ENCODE data around the gene CAT.

DNA sequence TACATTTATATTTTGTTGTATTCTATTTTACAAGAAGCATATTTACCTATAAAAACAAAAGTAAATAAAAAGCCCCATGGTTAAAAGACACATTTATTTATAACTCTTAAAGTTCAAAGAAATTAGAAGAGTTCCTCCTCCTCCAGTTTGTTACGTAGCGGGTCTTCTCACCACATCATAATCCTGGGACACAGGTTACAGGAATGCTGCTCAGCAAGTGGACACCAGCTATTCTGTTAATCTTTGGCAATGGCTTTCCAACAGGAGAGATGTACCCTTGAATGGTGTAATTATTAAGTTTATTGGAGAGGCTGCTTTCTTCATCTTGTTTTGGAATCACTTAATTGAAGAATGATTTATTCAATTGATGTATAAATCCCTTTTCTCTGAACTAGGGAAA is 19.6 kb upstream of the CAT start:
- no peak for TF ChIP-seq EP300 (IDR thresholded peaks at IDR 0.05)
- TF ChIP-seq, protein P1, sequence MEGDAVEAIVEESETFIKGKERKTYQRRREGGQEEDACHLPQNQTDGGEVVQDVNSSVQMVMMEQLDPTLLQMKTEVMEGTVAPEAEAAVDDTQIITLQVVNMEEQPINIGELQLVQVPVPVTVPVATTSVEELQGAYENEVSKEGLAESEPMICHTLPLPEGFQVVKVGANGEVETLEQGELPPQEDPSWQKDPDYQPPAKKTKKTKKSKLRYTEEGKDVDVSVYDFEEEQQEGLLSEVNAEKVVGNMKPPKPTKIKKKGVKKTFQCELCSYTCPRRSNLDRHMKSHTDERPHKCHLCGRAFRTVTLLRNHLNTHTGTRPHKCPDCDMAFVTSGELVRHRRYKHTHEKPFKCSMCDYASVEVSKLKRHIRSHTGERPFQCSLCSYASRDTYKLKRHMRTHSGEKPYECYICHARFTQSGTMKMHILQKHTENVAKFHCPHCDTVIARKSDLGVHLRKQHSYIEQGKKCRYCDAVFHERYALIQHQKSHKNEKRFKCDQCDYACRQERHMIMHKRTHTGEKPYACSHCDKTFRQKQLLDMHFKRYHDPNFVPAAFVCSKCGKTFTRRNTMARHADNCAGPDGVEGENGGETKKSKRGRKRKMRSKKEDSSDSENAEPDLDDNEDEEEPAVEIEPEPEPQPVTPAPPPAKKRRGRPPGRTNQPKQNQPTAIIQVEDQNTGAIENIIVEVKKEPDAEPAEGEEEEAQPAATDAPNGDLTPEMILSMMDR (IDR thresholded peaks at IDR 0.05) = no peak
